Adrenal gland (tissue), 12 donors: ENCODE results near the gene PSKH1. TPM values are rescaled to one million over a fixed set of nuclear protein-coding genes. Genes with fewer than 3 reads are reported as not detected.
A peak's percentile ranks its signal among the peaks of the same experiment; 100 is the strongest.

ENCODE experiments used
- DNase-seq, 7 donors: peaks; one replicate each; pipeline ENCODE4 v3.0.0-alpha.2; 2019 to 2020
- H3K27ac ChIP-seq, 5 donors: fragments of 200-600 bp; sonication (generic) in 4 of 5; 1 replicate in 3 of 5; 2 replicates in 2 of 5; pipeline versions ENCODE4 v1.5.1 to v1.8.0; 2016 to 2020; ENCODE audit warnings: mild to moderate bottlenecking in 1 of 5
- H3K27me3 ChIP-seq: fragments of 200-600 bp; 2 replicates; pipeline ENCODE4 v1.8.0; 2021
- H3K36me3 ChIP-seq, 2 donors: fragments of 200-600 bp; replicated peaks in 1 of 2; 1 replicate in 1 of 2; 2 replicates in 1 of 2; pipeline versions ENCODE4 v1.5.1 to v1.8.0; 2018 to 2022
- H3K4me1 ChIP-seq, 2 donors: fragments of 200-600 bp; replicated peaks in 1 of 2; 1 replicate in 1 of 2; 2 replicates in 1 of 2; pipeline versions ENCODE4 v1.5.1 to v1.8.0; 2018 to 2021
- H3K4me3 ChIP-seq, 4 donors: fragments of 200-600 bp; sonication (generic) in 3 of 4; one replicate each; pipeline ENCODE4 v1.5.1; 2016 to 2018
- H3K9me3 ChIP-seq, 3 donors: fragments of 200-600 bp; sonication (generic) in 1 of 3; replicated peaks in 1 of 3; 1 replicate in 2 of 3; 2 replicates in 1 of 3; pipeline versions ENCODE4 v1.5.1 to v1.8.0; 2016 to 2021
- CTCF ChIP-seq, 6 experiments: fragments of 450-650 bp in 4 of 6; fragments of 200-600 bp in 2 of 6; sonication (generic) in 1 of 6; IDR thresholded peaks; 1 replicate in 5 of 6; 2 replicates in 1 of 6; pipeline versions ENCODE4 v1.5.1 to v1.8.0; 2016 to 2021; ENCODE audit warnings: antibody characterized with exemption in 6 of 6, mild to moderate bottlenecking in 2 of 6, moderate library complexity in 1 of 6
- POLR2A ChIP-seq, 2 donors: fragments of 450-650 bp; IDR thresholded peaks; one replicate each; pipeline ENCODE4 v1.6.1; 2017; ENCODE audit warnings: antibody characterized with exemption in 2 of 2, mild to moderate bottlenecking in 2 of 2, moderate library complexity in 1 of 2
- WGBS, 4 donors: extraction: QIAGEN DNeasy Blood & Tissue Kit in 2 of 4; methylation state at CpG; one replicate each; pipeline versions ENCODE4 v1.1.5 to v1.1.7; 2013 to 2017; 5-methylcytosine and 5-hydroxymethylcytosine counted together
- intact Hi-C, 2 donors: fragments of 100-400 bp; cut with DNase I; formaldehyde crosslinking; loops; one replicate each; pipeline versions ENCODE4 v1.14.1 to v1.15.0; 2022 to 2023
- polyA plus RNA-seq, 3 donors: library from polyadenylated mRNA; stranded (reverse); fragments of 200-250 nt in 2 of 3; fragments of 350-450 nt in 1 of 3; fragmentation: Illumina TruSeq in 1 of 3; extraction: RNeasy Lipid Tissue Mini Kit (QIAGEN cat#74804) in 1 of 3; gene quantifications; one replicate each; pipeline ENCODE4 v1.2.3, GENCODE V29; 2013 to 2014
- total RNA-seq, 9 donors: library from RNA; depleted of rRNA in 4 of 9; stranded (reverse); fragments of >200 nt in 4 of 9; fragments of 120-200 nt in 1 of 9; fragmentation: NEBNext Ultra II Directional in 1 of 9; extraction: Animal tissue kit (Norgen Biotek cat#: 25700) in 1 of 9; gene quantifications; one replicate each; pipeline versions ENCODE4 v1.1.0 to v1.2.4, GENCODE V29; 2013 to 2023
- donor health status: healthy with polysubstance abuse.
- donor health status: Bipolar disorder and iron deficiency.
- donor health status: DM: yes; HTN: yes; CAD: no.
- donor health status: DM: no; HTN: no; CAD: no.
- donor health status: DM: no; HTN: no; CAD: no.
- donor health status: DM: yes; HTN: yes; CAD: no.

PSKH1 gene
- total and polyA plus RNA-seq, 12 donors = 9.5 to 43.7 (median 24.0) TPM

- H3K27me3 ChIP-seq = no peaks in the 10 kb centered on the region
- WGBS, 4 donors = 28 to 43% (median 41%) methylated on average over 4 to 12 of the region's 12 CpGs; no CpG with 5 or more reads in 1 of the 4 donors
- no peak for TF ChIP-seq CTCF (IDR thresholded peaks at IDR 0.05)
- no peak for TF ChIP-seq POLR2A (IDR thresholded peaks at IDR 0.05)
- H3K27ac ChIP-seq = peak overlapping the region in 2 of 5 donors; percentile 12 to 26
- peak in 5 of 7 donors; percentile 49 to 74 (median 64) for DNase-seq
- no peaks in the 10 kb centered on the region for H3K9me3 ChIP-seq
- H3K36me3 ChIP-seq = peaks cover 0 to 96% of the 10 kb centered on the region in 2 donors
- H3K4me3 ChIP-seq = no peak overlapping the region
- H3K4me1 ChIP-seq = peaks cover 8 to 11% of the 10 kb centered on the region in 2 donors
- intact Hi-C loops = no loop called here
These were observed 58.4 kb downstream of the PSKH1 start for GRCh38 chr16:67951485-67951884.

- Histone ChIP-seq H3K27ac (no peak overlapping the region), H3K4me1 (peaks cover 8 to 11% of the 10 kb centered on the region in 2 donors), H3K9me3 (no peaks in the 10 kb centered on the region), H3K27me3 (no peaks in the 10 kb centered on the region), H3K4me3 (no peak overlapping the region), H3K36me3 (peaks cover 0 to 87% of the 10 kb centered on the region in 2 donors)
- TF ChIP-seq POLR2A (IDR thresholded peaks at IDR 0.05) = no peak
- TF ChIP-seq CTCF (IDR thresholded peaks at IDR 0.05) = no peak
- DNase-seq = no peak
- intact Hi-C loops = no loop called here
- 75 to 81% (median 77%) methylated on average over 5 to 8 of the region's 8 CpGs for WGBS, 4 donors
These were observed 60.8 kb downstream of the PSKH1 start for GRCh38 chr16:67953641-67954375.

- intact Hi-C loops = no loop called here
- Histone ChIP-seq H3K27ac (no peak overlapping the region), H3K27me3 (no peaks in the 10 kb centered on the region), H3K36me3 (peaks cover 0 to 88% of the 10 kb centered on the region in 2 donors), H3K4me1 (peaks cover 16 to 19% of the 10 kb centered on the region in 2 donors), H3K4me3 (no peak overlapping the region), H3K9me3 (no peaks in the 10 kb centered on the region)
- DNase-seq = no peak
- TF ChIP-seq CTCF (IDR thresholded peaks at IDR 0.05) = no peak
- no peak for TF ChIP-seq POLR2A (IDR thresholded peaks at IDR 0.05)
- 73 to 88% (median 86%) methylated on average over 4 to 10 of the region's 10 CpGs for WGBS, 4 donors
These were observed 61.6 kb downstream of the PSKH1 start for GRCh38 chr16:67954421-67955196.

- Histone ChIP-seq H3K4me3 (no peak overlapping the region), H3K27me3 (no peaks in the 10 kb centered on the region), H3K36me3 (peaks cover 0 to 87% of the 10 kb centered on the region in 2 donors), H3K9me3 (no peaks in the 10 kb centered on the region), H3K4me1 (peaks cover 14 to 24% of the 10 kb centered on the region in 2 donors), H3K27ac (peak overlapping the region in 1 of 5 donors; percentile 84)
- TF ChIP-seq CTCF (IDR thresholded peaks at IDR 0.05) (no peak), POLR2A (IDR thresholded peaks at IDR 0.05) (no peak)
- DNase-seq = no peak
- 92 to 98% (median 96%) methylated on average over 5 to 9 of the region's 9 CpGs for WGBS, 4 donors
- intact Hi-C loops = no loop called here
These were observed 64.6 kb downstream of the PSKH1 start for GRCh38 chr16:67957622-67958021.
